ENCODE measurements around the gene TUBA8.

DNA sequence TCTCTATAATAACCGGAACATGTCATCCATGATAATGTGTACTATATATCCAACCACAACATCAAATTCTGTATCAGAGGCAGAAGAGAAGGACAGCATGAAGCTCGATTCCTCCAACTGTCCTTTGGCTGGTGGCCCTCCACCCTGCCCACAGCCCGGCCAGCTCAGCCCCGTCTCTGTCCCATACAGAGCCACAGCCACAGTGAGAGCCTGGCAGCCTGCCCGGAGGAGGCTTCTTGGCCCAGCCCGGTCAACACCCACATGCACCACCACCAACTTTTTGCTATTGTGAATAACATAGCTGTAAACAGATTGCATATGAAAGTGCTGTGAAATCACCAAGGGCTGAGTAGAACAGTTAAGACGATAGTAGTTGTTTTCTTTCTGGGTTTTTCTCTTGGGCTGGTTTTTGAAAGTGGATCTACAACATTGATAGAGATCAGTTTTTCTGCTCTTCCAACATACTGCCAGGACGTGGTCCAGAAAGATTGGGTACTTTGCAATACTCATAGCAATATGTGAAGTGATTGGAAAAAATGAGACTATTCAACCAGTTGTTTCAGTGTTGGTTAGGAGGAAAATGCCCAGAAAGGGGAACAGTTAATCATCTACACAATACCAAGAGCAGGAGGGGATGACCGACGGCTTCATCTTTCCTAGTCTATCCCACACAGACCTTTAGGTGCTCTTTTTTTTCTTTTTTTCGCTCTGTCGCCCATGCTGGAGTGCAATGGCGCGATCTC lies 6.9 kb upstream of the TUBA8 start:
- TF ChIP-seq ZNF121 (CRISPR knock-in tag; IDR thresholded peaks at IDR 0.05) (no peak), CTCF (IDR thresholded peaks at IDR 0.05) (no peak), ZNF281 (CRISPR knock-in tag; IDR thresholded peaks at IDR 0.05) (no peak), CREB1 (CRISPR knock-in tag; IDR thresholded peaks at IDR 0.05) (no peak), ATF6 (CRISPR knock-in tag; IDR thresholded peaks at IDR 0.05) (no peak), GABPB1 (CRISPR knock-in tag; IDR thresholded peaks at IDR 0.05) (no peak)
- TF ChIP-seq, protein P1, sequence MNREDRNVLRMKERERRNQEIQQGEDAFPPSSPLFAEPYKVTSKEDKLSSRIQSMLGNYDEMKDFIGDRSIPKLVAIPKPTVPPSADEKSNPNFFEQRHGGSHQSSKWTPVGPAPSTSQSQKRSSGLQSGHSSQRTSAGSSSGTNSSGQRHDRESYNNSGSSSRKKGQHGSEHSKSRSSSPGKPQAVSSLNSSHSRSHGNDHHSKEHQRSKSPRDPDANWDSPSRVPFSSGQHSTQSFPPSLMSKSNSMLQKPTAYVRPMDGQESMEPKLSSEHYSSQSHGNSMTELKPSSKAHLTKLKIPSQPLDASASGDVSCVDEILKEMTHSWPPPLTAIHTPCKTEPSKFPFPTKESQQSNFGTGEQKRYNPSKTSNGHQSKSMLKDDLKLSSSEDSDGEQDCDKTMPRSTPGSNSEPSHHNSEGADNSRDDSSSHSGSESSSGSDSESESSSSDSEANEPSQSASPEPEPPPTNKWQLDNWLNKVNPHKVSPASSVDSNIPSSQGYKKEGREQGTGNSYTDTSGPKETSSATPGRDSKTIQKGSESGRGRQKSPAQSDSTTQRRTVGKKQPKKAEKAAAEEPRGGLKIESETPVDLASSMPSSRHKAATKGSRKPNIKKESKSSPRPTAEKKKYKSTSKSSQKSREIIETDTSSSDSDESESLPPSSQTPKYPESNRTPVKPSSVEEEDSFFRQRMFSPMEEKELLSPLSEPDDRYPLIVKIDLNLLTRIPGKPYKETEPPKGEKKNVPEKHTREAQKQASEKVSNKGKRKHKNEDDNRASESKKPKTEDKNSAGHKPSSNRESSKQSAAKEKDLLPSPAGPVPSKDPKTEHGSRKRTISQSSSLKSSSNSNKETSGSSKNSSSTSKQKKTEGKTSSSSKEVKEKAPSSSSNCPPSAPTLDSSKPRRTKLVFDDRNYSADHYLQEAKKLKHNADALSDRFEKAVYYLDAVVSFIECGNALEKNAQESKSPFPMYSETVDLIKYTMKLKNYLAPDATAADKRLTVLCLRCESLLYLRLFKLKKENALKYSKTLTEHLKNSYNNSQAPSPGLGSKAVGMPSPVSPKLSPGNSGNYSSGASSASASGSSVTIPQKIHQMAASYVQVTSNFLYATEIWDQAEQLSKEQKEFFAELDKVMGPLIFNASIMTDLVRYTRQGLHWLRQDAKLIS (CRISPR knock-in tag; IDR thresholded peaks at IDR 0.05; ENCODE audit: borderline replicate concordance), result no peak
